ENCODE data around the gene KLK5. TPM values are rescaled to one million over a fixed set of nuclear protein-coding genes. Genes with fewer than 3 reads are reported as not detected.
"Not testable (repeated sequence)": the region's sequence is repeated elsewhere in the genome, so short reads cannot be mapped to it uniquely, and the experiment has no call there.

Gene KLK5, protein sequence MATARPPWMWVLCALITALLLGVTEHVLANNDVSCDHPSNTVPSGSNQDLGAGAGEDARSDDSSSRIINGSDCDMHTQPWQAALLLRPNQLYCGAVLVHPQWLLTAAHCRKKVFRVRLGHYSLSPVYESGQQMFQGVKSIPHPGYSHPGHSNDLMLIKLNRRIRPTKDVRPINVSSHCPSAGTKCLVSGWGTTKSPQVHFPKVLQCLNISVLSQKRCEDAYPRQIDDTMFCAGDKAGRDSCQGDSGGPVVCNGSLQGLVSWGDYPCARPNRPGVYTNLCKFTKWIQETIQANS
- total RNA-seq (2014; rRNA removed; shearing (Covaris generic)): 1.7 TPM in 1 of 2 replicates, not detected in the other

DNA sequence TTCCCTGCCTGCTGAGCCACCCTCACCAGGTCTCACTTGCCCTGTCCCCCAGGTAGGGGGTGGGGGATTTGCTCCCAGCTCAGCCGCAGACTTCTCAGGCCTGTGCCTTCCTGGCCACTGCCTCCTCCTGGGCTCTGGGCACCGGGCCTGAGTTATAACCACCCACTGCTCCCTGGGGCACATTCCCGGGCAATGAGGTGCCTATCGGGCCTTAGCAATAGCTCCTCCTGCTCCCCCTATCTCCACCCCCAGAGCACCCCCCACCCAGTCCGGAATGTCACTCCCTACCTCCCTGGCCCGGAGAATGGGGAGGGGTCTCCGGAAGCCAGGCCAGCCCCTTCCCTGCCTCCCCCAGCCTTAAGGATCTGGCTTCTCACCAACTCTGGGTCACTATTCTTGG, at the start of gene KLK5:
KLK5 (minus strand) TSS at position 129 of the 400 bp plus-strand sequence. CDS start 381 bp downstream, outside the sequence.
- Histone ChIP-seq H3K36me3 (replicated peaks; ENCODE audit: control insufficient read depth, insufficient read depth, low read length) (no peaks in the 10 kb centered on the region), H3K27me3 (ENCODE audit: control insufficient read depth, insufficient read depth, low read length) (no peaks in the 10 kb centered on the region; the same call in 1 of the 2 replicates), H3K4me3 (ENCODE audit: insufficient read depth, low read depth, low read length) (no peak within 1 kb of the TSS)
- DNase-seq: peak; percentile 75

DNA sequence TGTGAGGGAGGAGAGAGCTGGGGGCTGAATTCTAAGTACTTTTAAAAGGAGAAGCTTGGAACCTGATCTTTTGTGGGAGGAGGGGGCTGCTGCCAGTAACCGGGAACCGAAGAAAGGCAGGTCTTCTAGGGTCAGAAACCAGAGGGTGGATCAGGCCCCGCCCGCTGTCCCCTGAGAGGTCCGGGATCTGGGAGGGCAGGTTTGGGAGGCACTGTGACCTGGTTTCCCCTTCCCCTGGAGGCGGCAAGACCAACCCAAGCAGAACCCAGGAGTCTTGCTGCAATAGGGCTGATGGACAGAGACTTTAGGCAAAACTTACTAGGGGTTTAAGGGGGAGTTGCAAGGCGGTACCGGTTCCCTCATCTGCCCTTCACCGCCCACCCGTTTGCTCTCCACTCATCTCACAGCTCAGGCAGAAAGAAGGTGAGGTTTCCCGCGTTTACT, 49.3 kb upstream of the KLK5 start:
- peak; percentile 71 for DNase-seq
- Histone ChIP-seq H3K4me3 (ENCODE audit: insufficient read depth, low read depth, low read length) (peak overlapping the region; percentile 73), H3K36me3 (replicated peaks; ENCODE audit: control insufficient read depth, insufficient read depth, low read length) (no peaks in the 10 kb centered on the region), H3K27me3 (ENCODE audit: control insufficient read depth, insufficient read depth, low read length) (peaks cover 11% of the 10 kb centered on the region; the same call in 1 of the 2 replicates)

DNA sequence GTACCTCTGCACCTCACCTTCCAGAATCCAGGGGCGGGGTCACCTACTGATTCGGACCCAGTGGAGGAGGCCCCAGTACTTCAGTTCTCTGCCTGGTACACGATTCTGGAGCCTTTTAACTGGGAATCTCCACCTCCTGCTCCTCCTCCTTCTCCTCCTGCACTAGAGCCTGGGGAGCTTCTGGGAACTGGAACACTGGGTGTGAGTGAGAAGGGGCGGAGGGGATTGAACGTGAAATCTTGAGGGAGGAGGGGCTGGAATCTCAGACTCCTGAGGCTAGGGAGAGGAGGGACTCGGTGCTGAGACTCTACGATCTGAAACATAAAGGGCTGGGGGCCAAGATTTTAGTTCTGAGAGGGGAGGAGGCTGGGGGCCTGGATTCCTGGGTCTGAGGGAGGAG, 48.7 kb upstream of the KLK5 start, which contains the start of gene KLK8:
KLK8 (minus strand) TSS at position 90 of the 400 bp plus-strand sequence. CDS start 437 bp downstream, outside the sequence.
- Histone ChIP-seq H3K27me3 (ENCODE audit: control insufficient read depth, insufficient read depth, low read length) (peaks cover 9% of the 10 kb centered on the region; the same call in 1 of the 2 replicates), H3K36me3 (replicated peaks; ENCODE audit: control insufficient read depth, insufficient read depth, low read length) (no peaks in the 10 kb centered on the region), H3K4me3 (ENCODE audit: insufficient read depth, low read depth, low read length) (peak within 1 kb of the TSS; percentile 73)
- peak; percentile 51 for DNase-seq

DNA sequence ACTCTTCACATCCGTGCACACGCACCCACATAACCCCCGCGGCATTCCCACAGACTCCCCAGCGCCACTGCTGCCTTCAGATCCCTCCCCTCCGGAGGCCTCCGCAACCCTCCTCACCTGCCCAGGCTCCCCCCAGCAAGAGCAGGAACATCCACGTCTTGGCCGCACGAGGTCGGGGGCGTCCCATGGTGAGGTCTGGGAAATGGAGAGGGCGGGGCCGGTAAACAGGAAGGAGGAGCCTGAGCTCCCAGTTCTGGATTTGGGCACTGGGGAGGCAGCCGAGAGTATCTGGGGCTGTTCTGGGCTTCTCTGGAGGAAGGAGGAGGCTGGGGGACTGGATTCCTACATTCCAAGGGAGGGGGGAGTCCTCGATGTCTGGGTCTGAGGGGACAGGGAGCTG, 48.1 kb upstream of the KLK5 start:
- H3K36me3 ChIP-seq (replicated peaks; ENCODE audit: control insufficient read depth, insufficient read depth, low read length): no peaks in the 10 kb centered on the region
- peaks cover 9% of the 10 kb centered on the region; the same call in 1 of the 2 replicates for H3K27me3 ChIP-seq (ENCODE audit: control insufficient read depth, insufficient read depth, low read length)
- H3K4me3 ChIP-seq (ENCODE audit: insufficient read depth, low read depth, low read length): peak overlapping the region; percentile 73
- peak; percentile 88 for DNase-seq

DNA sequence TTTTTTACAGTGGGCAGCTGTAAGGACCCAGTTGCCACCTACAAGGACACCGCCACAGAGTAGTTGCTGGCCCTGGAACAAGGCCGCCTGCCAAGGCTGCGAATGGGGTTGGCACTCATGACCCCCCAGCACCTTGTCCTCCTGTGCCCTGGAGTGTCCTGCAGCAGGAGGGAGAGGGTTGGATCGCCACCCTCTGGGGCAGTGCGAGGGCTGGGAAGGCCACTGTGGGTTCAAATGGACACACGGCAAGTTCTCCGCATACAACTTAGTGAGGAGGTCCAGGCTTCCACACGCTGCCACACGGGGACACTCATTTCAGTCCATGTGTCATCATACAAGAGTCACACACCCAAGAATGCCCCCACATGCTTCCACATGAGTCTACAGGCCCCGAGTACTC, 47.6 kb upstream of the KLK5 start:
- Histone ChIP-seq H3K36me3 (replicated peaks; ENCODE audit: control insufficient read depth, insufficient read depth, low read length) (no peaks in the 10 kb centered on the region), H3K27me3 (ENCODE audit: control insufficient read depth, insufficient read depth, low read length) (peaks cover 9% of the 10 kb centered on the region; the same call in 1 of the 2 replicates), H3K4me3 (ENCODE audit: insufficient read depth, low read depth, low read length) (peak overlapping the region; percentile 73)
- DNase-seq: no peak

DNA sequence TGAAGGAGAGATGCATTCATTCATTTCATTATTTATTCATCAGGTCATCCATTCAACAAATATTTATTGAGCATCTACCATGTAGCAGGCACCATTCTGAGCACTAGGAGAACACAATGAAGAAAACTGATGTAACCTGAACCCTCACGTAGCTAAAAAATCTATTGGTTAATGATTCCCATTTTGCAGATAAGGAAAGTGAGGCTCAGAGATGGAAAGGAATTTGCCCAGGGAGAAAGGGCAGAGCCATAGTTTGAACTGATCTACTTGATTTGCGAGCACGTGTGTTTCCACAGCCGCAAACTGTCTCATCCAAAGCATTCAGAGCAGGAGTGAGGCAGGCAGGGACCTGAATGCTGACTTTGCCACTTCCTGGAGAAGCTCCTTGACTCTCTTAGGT, 45.8 kb upstream of the KLK5 start:
- Histone ChIP-seq H3K36me3 (replicated peaks; ENCODE audit: control insufficient read depth, insufficient read depth, low read length) (no peaks in the 10 kb centered on the region), H3K27me3 (ENCODE audit: control insufficient read depth, insufficient read depth, low read length) (peaks cover 9% of the 10 kb centered on the region; the same call in 1 of the 2 replicates), H3K4me3 (ENCODE audit: insufficient read depth, low read depth, low read length) (no peak overlapping the region)
- DNase-seq: no peak

DNA sequence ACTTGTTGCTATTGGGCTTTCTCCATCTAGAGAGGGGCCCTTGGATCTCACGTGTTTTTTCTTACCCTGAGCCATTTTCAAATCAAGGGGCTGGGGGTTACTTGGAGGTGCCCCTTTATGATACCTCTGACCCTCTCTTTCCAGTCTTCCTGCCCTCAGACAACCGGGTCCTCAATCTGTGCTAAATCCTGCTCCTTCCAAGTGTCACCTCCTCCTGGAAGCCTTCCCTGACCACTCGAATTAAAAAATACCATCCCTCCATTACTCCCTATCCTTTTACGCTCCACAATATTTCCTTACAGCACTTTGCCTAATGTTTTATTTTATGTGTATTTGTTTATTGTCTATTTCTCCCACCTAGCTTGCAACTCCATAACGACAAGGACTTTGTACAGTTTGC, 45.2 kb upstream of the KLK5 start:
- Histone ChIP-seq H3K36me3 (replicated peaks; ENCODE audit: control insufficient read depth, insufficient read depth, low read length) (no peaks in the 10 kb centered on the region), H3K27me3 (ENCODE audit: control insufficient read depth, insufficient read depth, low read length) (peaks cover 9% of the 10 kb centered on the region; the same call in 1 of the 2 replicates), H3K4me3 (ENCODE audit: insufficient read depth, low read depth, low read length) (no peak overlapping the region)
- DNase-seq: no peak

DNA sequence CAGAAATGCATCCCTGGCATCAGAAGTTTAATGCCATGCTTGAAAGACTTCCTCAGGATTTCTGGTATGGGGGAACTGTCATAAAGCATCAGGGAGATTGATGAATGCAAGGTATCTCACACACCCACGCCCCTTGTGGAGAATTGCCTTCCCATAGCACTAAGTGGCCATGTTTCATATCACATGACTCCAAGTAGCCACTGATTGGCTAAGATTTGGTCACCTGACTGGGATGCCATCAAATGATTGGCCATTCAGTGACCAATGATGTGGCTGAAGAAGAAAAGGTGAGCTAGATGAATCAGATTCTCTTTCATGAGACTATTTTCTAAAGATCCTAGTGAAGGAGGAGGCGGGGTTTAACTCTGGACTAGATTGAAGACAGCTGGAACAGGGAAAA, 41.3 kb upstream of the KLK5 start:
- no peak overlapping the region for H3K4me3 ChIP-seq (ENCODE audit: insufficient read depth, low read depth, low read length)
- no peaks in the 10 kb centered on the region for H3K36me3 ChIP-seq (replicated peaks; ENCODE audit: control insufficient read depth, insufficient read depth, low read length)
- H3K27me3 ChIP-seq (ENCODE audit: control insufficient read depth, insufficient read depth, low read length): peaks cover 4% of the 10 kb centered on the region; the same call in 1 of the 2 replicates
- no peak for DNase-seq

DNA sequence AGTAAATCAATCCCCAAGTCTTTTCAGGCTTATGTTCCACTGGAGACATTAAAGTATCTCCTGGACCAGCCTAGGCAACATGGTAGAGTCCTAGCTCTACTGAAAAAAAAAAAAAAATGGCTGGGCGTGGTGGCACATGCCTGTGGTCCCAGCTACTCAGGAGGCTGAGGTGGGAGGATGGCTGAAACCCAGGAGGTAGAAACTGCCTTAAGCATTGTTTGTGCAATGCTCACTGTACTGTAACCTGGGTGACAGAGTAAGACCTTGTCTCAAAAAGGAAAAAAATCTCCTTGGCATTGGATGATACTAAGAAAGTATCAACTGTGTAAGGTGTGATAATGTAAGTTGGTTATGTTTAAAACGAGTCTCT, 39.8 kb upstream of the KLK5 start:
- Histone ChIP-seq H3K36me3 (replicated peaks; ENCODE audit: control insufficient read depth, insufficient read depth, low read length) (no peaks in the 10 kb centered on the region), H3K4me3 (ENCODE audit: insufficient read depth, low read depth, low read length) (no peak overlapping the region), H3K27me3 (ENCODE audit: control insufficient read depth, insufficient read depth, low read length) (peaks cover 3% of the 10 kb centered on the region; the same call in 1 of the 2 replicates)
- DNase-seq: no peak

DNA sequence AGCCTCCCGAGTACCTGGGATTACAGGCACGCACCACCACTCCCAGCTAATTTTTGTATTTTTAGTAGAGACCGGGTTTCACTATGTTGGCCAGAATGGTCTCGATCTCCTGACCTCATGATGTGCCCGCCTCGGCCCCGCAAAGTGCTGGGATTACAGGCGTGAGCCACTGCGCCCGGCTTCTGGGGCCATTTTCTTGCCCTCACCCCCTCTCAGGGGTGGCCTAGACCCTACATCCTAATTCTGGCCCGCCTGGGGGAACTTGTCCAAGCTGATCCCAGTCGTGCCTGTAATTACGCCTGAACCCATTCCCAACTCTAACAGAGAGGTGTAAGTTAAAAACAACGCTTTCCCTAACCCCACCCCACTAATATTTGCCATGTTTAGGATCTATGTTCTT, 31.6 kb upstream of the KLK5 start:
- H3K27me3 ChIP-seq (ENCODE audit: control insufficient read depth, insufficient read depth, low read length): peaks cover 20% of the 10 kb centered on the region
- not testable (repeated sequence) for H3K36me3 ChIP-seq (replicated peaks; ENCODE audit: control insufficient read depth, insufficient read depth, low read length); DNase-seq; H3K4me3 ChIP-seq (ENCODE audit: insufficient read depth, low read depth, low read length)

DNA sequence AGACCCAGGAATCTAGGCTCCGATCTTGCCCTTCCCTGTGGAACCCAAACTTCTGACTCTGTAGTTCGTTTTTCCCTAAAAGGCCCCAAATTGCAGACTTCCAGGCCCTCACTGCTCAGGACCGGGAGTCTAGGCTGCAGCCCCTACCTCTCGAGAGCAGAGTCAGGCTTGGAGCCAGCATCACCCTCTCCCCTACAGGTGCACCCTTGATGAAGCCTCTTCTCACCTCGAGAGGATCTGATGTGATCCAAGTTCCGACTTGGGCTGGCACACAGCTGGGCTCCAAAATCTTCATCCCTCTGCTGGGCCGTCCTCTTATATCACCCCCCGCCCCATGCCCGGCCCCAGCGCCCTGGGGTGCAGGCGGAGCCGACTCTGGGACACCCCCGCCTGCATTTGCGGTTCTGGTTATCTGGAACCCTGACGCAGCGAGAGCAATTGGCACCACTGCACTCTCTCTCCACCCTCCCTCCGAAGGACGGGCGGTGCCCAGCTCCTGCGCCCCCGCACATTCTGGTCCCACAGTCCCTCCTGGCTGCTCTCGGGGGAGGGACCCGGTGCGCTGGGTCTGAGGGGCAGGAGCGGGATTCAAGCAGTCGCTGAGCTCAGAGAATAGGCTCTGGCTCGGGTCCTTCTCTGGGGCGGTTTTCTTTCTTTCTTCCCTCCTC, 30.9 kb upstream of the KLK5 start, which contains the start of gene KLK7:
KLK7 (minus strand) TSS at position 293 of the 668 bp plus-strand sequence. CDS start 1,518 bp downstream, outside the sequence.
- H3K27me3 ChIP-seq (ENCODE audit: control insufficient read depth, insufficient read depth, low read length): peaks cover 18% of the 10 kb centered on the region
- peak; percentile 81 for DNase-seq
- H3K4me3 ChIP-seq (ENCODE audit: insufficient read depth, low read depth, low read length): peak within 1 kb of the TSS; percentile 37; the same call in 1 of the 2 replicates

DNA sequence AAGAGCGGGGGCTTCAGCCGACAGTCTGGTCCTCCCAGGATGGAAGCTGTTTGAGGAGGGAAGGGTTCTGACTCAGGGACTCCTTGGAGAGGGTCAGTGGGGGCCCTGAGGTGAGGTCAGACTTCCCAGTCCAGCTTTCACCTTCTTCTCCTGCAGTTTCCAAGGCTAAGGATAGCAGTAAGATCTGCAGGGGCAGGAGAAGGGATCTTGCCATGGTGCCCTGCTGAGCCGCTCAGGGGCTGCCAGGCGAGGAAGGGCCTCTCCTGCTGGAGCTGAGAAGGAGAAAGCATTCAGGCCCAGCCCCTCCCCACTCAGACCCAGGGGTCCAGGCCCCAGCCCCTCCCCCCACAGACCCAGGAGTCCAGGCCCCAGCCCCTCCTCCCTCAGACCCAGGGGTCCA, 29.3 kb upstream of the KLK5 start:
- peaks cover 16% of the 10 kb centered on the region for H3K27me3 ChIP-seq (ENCODE audit: control insufficient read depth, insufficient read depth, low read length)
- no peaks in the 10 kb centered on the region for H3K36me3 ChIP-seq (replicated peaks; ENCODE audit: control insufficient read depth, insufficient read depth, low read length)
- no peak overlapping the region for H3K4me3 ChIP-seq (ENCODE audit: insufficient read depth, low read depth, low read length)
- no peak for DNase-seq

More for the DNA sequence above, 30.9 kb upstream of the KLK5 start, which contains the start of gene KLK7:
- no peaks in the 10 kb centered on the region for H3K36me3 ChIP-seq (replicated peaks; ENCODE audit: control insufficient read depth, insufficient read depth, low read length)

DNA sequence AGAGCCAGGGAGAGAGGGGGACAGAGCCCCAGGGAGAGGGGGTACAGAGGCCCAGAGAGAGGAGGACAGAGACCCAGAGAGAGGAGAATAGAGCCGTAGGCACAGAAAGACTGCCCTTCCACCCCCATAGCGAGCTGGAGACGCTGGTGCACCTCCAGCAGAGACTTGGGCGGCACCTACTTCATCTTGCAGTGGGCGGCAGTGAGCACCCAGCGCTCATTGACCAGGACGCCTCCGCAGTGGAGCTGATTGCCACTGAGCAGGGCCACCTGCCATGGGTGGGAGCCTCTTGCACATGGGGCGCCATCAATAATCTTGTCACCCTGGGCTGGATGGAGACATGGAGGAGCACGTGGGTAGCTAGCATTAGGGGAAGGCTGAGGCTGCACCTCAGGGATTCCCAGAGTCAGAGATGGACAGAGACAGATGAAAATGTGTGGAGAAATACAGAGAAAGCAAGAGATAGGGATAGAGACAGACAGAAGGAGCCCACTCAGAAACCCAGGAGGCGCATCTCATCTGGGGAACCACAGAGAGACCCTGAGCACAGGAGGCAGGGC, 28.8 kb upstream of the KLK5 start:
- Histone ChIP-seq H3K4me3 (ENCODE audit: insufficient read depth, low read depth, low read length) (no peak overlapping the region), H3K36me3 (replicated peaks; ENCODE audit: control insufficient read depth, insufficient read depth, low read length) (no peaks in the 10 kb centered on the region), H3K27me3 (ENCODE audit: control insufficient read depth, insufficient read depth, low read length) (peaks cover 16% of the 10 kb centered on the region)
- DNase-seq: no peak

DNA sequence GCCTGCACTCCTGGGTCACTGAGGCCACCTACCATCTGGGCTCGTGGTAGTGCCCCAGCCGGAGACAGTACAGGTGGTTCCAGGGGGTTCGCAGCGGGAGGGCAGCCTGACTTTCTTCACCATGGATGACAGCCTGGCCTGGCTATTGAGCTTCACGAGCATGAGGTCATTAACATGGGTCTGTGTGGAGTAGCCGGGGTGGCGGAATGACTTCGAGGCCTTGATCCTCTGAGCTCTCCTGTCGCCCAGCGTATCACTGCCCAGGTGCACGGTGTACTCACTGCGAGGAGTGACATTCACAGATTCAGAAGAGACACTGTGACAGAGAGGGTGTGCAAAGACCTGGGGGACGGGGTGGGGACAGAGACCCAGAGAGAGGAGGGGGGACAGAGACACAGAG, 27.4 kb upstream of the KLK5 start:
- no peak overlapping the region for H3K4me3 ChIP-seq (ENCODE audit: insufficient read depth, low read depth, low read length)
- H3K36me3 ChIP-seq (replicated peaks; ENCODE audit: control insufficient read depth, insufficient read depth, low read length): no peaks in the 10 kb centered on the region
- no peak for DNase-seq
- H3K27me3 ChIP-seq (ENCODE audit: control insufficient read depth, insufficient read depth, low read length): peaks cover 15% of the 10 kb centered on the region; the same call in 1 of the 2 replicates

All from H7 (cell line).